DLD1 (cell line): Measurements from ENCODE around the gene ADGRB3.

Experiments used
- in situ Hi-C: cut with HindIII; loops from 2 replicates; pipeline ENCODE4 v1.10.0; 2017; ENCODE audit warnings: low sequenced_read_pairs

Gene ADGRB3

GRCh38 chr6:69018906-69019305, 383.8 kb downstream of the ADGRB3 start:
- in situ Hi-C loops, result no loop called here

- in situ Hi-C loops, result no loop called here
These were observed 384.8 kb downstream of the ADGRB3 start for GRCh38 chr6:69019832-69020231.

- in situ Hi-C loops, result no loop called here
These were observed 387.9 kb downstream of the ADGRB3 start for GRCh38 chr6:69022993-69023392.

GRCh38 chr6:69026243-69026642, 391.2 kb downstream of the ADGRB3 start:
- in situ Hi-C loops, result no loop called here

- in situ Hi-C loops, result no loop called here
These were observed 391.6 kb downstream of the ADGRB3 start for GRCh38 chr6:69026715-69027114.

- in situ Hi-C loops, result no loop called here
These were observed 392.8 kb downstream of the ADGRB3 start for GRCh38 chr6:69027861-69028260.

- in situ Hi-C loops, result no loop called here
These were observed 403.8 kb downstream of the ADGRB3 start for GRCh38 chr6:69038841-69039240.

- in situ Hi-C loops, result no loop called here
These were observed 407.2 kb downstream of the ADGRB3 start for GRCh38 chr6:69042297-69042696.

- in situ Hi-C loops, result no loop called here
These were observed 409.5 kb downstream of the ADGRB3 start for GRCh38 chr6:69044534-69044933.

- in situ Hi-C loops, result no loop called here
These were observed 424.3 kb downstream of the ADGRB3 start for GRCh38 chr6:69059413-69059812.

GRCh38 chr6:69061066-69061465, 426.0 kb downstream of the ADGRB3 start:
- in situ Hi-C loops, result no loop called here

- in situ Hi-C loops, result no loop called here
These were observed 428.3 kb downstream of the ADGRB3 start for GRCh38 chr6:69063401-69063800.

- in situ Hi-C loops, result no loop called here
These were observed 429.1 kb downstream of the ADGRB3 start for GRCh38 chr6:69064226-69064625.

- in situ Hi-C loops, result no loop called here
These were observed 434.8 kb downstream of the ADGRB3 start for GRCh38 chr6:69069881-69070280.

GRCh38 chr6:69072796-69073195, 437.7 kb downstream of the ADGRB3 start:
- in situ Hi-C loops, result no loop called here

GRCh38 chr6:69084746-69085335, 449.8 kb downstream of the ADGRB3 start:
- in situ Hi-C loops, result no loop called here

- in situ Hi-C loops, result no loop called here
These were observed 451.6 kb downstream of the ADGRB3 start for GRCh38 chr6:69086689-69087088.

GRCh38 chr6:69089539-69089938, 454.5 kb downstream of the ADGRB3 start:
- in situ Hi-C loops, result no loop called here

- in situ Hi-C loops, result no loop called here
These were observed 455.1 kb downstream of the ADGRB3 start for GRCh38 chr6:69090132-69090531.

- in situ Hi-C loops, result no loop called here
These were observed 461.6 kb downstream of the ADGRB3 start for GRCh38 chr6:69096681-69097080.

- in situ Hi-C loops, result no loop called here
These were observed 462.9 kb downstream of the ADGRB3 start for GRCh38 chr6:69097948-69098347.

- in situ Hi-C loops, result no loop called here
These were observed 463.8 kb downstream of the ADGRB3 start for GRCh38 chr6:69098910-69099309.

GRCh38 chr6:69100772-69101171, 465.7 kb downstream of the ADGRB3 start:
- in situ Hi-C loops, result no loop called here
